HepG2 (cell line): ENCODE results near the gene STEAP2. TPM values are rescaled to one million over a fixed set of nuclear protein-coding genes. Genes with fewer than 3 reads are reported as not detected.
"Not testable (repeated sequence)": the region's sequence is repeated elsewhere in the genome, so short reads cannot be mapped to it uniquely, and the experiment has no call there.

Experiments used
- ATAC-seq: fragments of 200-7000 bp; cut with Tn5 transposase; 3 replicates; pipeline ENCODE4 v1.9.1; 2020; ENCODE audit warnings: mild to moderate bottlenecking, moderate library complexity
- BruUV-seq: library from RNA; stranded (reverse); fragments of 400-500 nt; replicated peaks from 2 replicates; lab custom pipeline; 2021; lab: Mats Ljungman, UMichigan
- CTCF ChIA-PET: fragments of 300-600 bp; formaldehyde crosslinking; extraction: SDS; loops from one replicate; lab custom pipeline; 2021; ENCODE audit warnings: low total read pairs, inconsistent platforms, low intra/inter-chr PET ratio; lab: Yijun Ruan, JAX
- POLR2A ChIA-PET: fragments of 350-600 bp; sonication (Branson Sonifier 250); formaldehyde crosslinking; loops from one replicate; lab custom pipeline; 2020; ENCODE audit warnings: antibody characterized with exemption, inconsistent platforms; lab: Yijun Ruan, JAX
- DNase-seq: peaks from one replicate; pipeline ENCODE4 v3.0.0-alpha.2; 2015; ENCODE audit warnings: low spot score
- FAIRE-seq: peaks from 3 replicates; lab custom pipeline; 2011; peaks lifted over from hg19 to GRCh38; lab: Jason Lieb, UNC
- H2AFZ ChIP-seq: one replicate; pipeline ENCODE4 v1.6.1; 2011; ENCODE audit warnings: low read length, inconsistent platforms
- H3K27ac ChIP-seq: fragments of 300-600 bp; 3 replicates; pipeline ENCODE4 v1.8.0; 2011; ENCODE audit warnings: mixed run types, mild to moderate bottlenecking, mixed read lengths, low read length, inconsistent platforms; ENCODE audit not compliant: insufficient read depth; ENCODE audit errors: extremely low read length
- H3K27me3 ChIP-seq, 2 experiments: fragments of 200-600 bp in 1 of 2; 2 replicates in 1 of 2; 3 replicates in 1 of 2; pipeline versions ENCODE4 v1.6.0 to v1.8.0; 2011; ENCODE audit warnings: low read length in 2 of 2, mild to moderate bottlenecking in 2 of 2, moderate library complexity in 2 of 2, inconsistent platforms in 1 of 2; ENCODE audit not compliant: insufficient read depth in 2 of 2, control insufficient read depth in 1 of 2
- H3K36me3 ChIP-seq, 2 experiments: fragments of 200-600 bp in 1 of 2; replicated peaks in 1 of 2; 2 replicates in 1 of 2; 3 replicates in 1 of 2; pipeline versions ENCODE4 v1.5.1 to v1.8.0; 2011; ENCODE audit warnings: low read length in 2 of 2, inconsistent platforms in 1 of 2; ENCODE audit not compliant: insufficient read depth in 2 of 2, control insufficient read depth in 1 of 2
- H3K4me1 ChIP-seq: 2 replicates; pipeline ENCODE4 v1.5.1; 2012; ENCODE audit warnings: low read length, inconsistent platforms; ENCODE audit not compliant: insufficient read depth
- H3K4me2 ChIP-seq: 2 replicates; pipeline ENCODE4 v1.6.0; 2011; ENCODE audit warnings: low read depth, low read length, inconsistent platforms
- H3K4me3 ChIP-seq, 3 experiments: fragments of 200-600 bp in 1 of 3; sonication (generic), shearing (Covaris generic) in 1 of 3; replicated peaks in 1 of 3; 2 replicates each; pipeline ENCODE4 v1.5.1; 2011 to 2016; ENCODE audit warnings: low read length in 3 of 3, inconsistent platforms in 2 of 3, low read depth in 2 of 3, mild to moderate bottlenecking in 2 of 3, control low read depth in 1 of 3, mixed read lengths in 1 of 3; ENCODE audit not compliant: insufficient read depth in 1 of 3
- H3K79me2 ChIP-seq: one replicate; pipeline ENCODE4 v1.6.1; 2011; ENCODE audit warnings: low read length, inconsistent platforms; ENCODE audit not compliant: insufficient read depth
- H3K9ac ChIP-seq: 2 replicates; pipeline ENCODE4 v1.6.0; 2011; ENCODE audit warnings: mild to moderate bottlenecking, low read depth, low read length, inconsistent platforms; ENCODE audit not compliant: insufficient read depth
- H3K9me3 ChIP-seq: 2 replicates; pipeline ENCODE4 v1.5.1; 2012; ENCODE audit warnings: mild to moderate bottlenecking, low read length
- H4K20me1 ChIP-seq: 2 replicates; pipeline ENCODE4 v1.6.0; 2011; ENCODE audit warnings: inconsistent platforms, mild to moderate bottlenecking, low read length, moderate library complexity; ENCODE audit not compliant: insufficient read depth
- ARNTL ChIP-seq: sonication (generic); formaldehyde crosslinking; IDR thresholded peaks from 2 replicates; pipeline ENCODE4 v1.4.0; 2020; ENCODE audit warnings: mild to moderate bottlenecking, missing genetic modification reagents
- IKZF1 ChIP-seq: fragments of 450-650 bp; IDR thresholded peaks from 2 replicates; pipeline ENCODE4 v1.7.1; 2016
- KAT8 ChIP-seq: IDR thresholded peaks from 2 replicates; pipeline ENCODE4 v1.6.1; 2016; ENCODE audit warnings: missing genetic modification reagents, missing compliant biosample characterization
- MAFG ChIP-seq: sonication (generic); formaldehyde crosslinking; IDR thresholded peaks from 2 replicates; pipeline ENCODE4 v1.5.1; 2020; ENCODE audit warnings: mild to moderate bottlenecking, missing genetic modification reagents
- ZNF232 ChIP-seq: sonication (generic); formaldehyde crosslinking; IDR thresholded peaks from 2 replicates; pipeline ENCODE4 v1.4.0; 2020; ENCODE audit warnings: missing genetic modification reagents, borderline replicate concordance
- ZNF7 ChIP-seq: IDR thresholded peaks from 2 replicates; pipeline ENCODE4 v1.6.1; 2016; ENCODE audit warnings: missing biosample characterization, missing genetic modification reagents
- WGBS: methylation state at CpG from one replicate; pipeline ENCODE4 v1.1.6; 2017; ENCODE audit warnings: low lambda C conversion rate; 5-methylcytosine and 5-hydroxymethylcytosine counted together
- in situ Hi-C: cut with HindIII; loops from 2 replicates; pipeline ENCODE4 v1.10.0; 2017; ENCODE audit warnings: low pct_unique_long_range_greater_than_20kb; ENCODE audit not compliant: extremely low pct_ligation_motif_present
- intact Hi-C: fragments of 100-400 bp; cut with micrococcal nuclease; formaldehyde crosslinking; loops from one replicate; pipeline ENCODE4 v1.10.0; 2022; ENCODE audit not compliant: unreplicated experiment
- polyA plus RNA-seq, 8 experiments: library from polyadenylated mRNA; depleted of rRNA in 3 of 8; stranded (reverse) in 7 of 8; unstranded in 1 of 8; fragments of >200 nt; fragmentation: Illumina TruSeq in 4 of 8; extraction: Trizol in 4 of 8; gene quantifications; 2 replicates each; pipeline versions ENCODE4 v1.2.1 to v1.2.3, GENCODE V29; 2011 to 2016; ENCODE audit warnings: low read depth in 4 of 8, missing spikeins in 1 of 8, mixed read lengths in 1 of 8; ENCODE audit not compliant: insufficient read depth in 1 of 8
- total RNA-seq, 5 experiments: library from RNA; depleted of rRNA; stranded (reverse); fragments of >200 nt; fragmentation: Illumina TruSeq; extraction: Trizol; gene quantifications; 2 replicates each; pipeline ENCODE4 v1.2.3, GENCODE V29; 2016; ENCODE audit warnings: low read depth in 1 of 5

The STEAP2 gene
- total and polyA plus RNA-seq, 2 of the 13 experiments (the other 11 are each of a cell fraction or from before 2014, with no cell fraction given) = 4.3 to 4.4 TPM

DNA sequence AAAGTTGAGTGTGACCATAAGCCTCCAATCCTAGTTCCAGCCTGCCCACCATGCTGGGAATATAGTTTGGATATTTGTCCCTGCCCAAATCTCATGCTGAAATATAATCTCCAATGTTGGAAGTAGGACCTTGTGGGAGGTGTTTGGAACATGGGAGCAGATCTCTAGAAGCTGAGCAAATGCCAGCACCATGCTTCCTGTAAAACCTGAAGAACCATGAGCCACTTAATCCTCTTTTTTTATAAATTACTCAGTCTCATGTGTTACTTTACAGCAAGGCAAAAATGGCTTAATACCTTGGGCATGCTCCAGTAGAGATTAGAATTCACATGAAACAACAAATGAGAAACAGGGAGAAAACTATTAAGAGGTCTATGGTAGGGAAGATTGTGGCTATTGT, 30.1 kb upstream of the STEAP2 start:
- Histone ChIP-seq H3K9ac (no peak overlapping the region), H3K79me2 (no peaks in the 10 kb centered on the region), H3K9me3 (no peaks in the 10 kb centered on the region), H2AFZ (no peak overlapping the region), H3K36me3 (no peaks in the 10 kb centered on the region)
- DNase-seq (no peak), ATAC-seq (no peak)
- TF ChIP-seq ZNF232 (CRISPR knock-in tag) (no peak), KAT8 (CRISPR knock-in tag) (no peak), MAFG (no peak), ZNF7 (no peak), IKZF1 (no peak), ARNTL (CRISPR knock-in tag) (no peak)
- TF ChIP-seq, all 625 proteins: peak for 0
- in situ Hi-C loops (no loop called here), intact Hi-C loops (no loop called here)
- Histone ChIP-seq H3K4me3 (no peak overlapping the region), H4K20me1 (no peaks in the 10 kb centered on the region), H3K4me1 (peaks cover 29% of the 10 kb centered on the region), H3K27me3 (no peaks in the 10 kb centered on the region), H3K4me2 (no peak overlapping the region), H3K27ac (no peak overlapping the region)
- no peak for FAIRE-seq
- no TSS peak for BruUV-seq
- ChIA-PET CTCF (no interaction called here), POLR2A (no interaction called here)

DNA sequence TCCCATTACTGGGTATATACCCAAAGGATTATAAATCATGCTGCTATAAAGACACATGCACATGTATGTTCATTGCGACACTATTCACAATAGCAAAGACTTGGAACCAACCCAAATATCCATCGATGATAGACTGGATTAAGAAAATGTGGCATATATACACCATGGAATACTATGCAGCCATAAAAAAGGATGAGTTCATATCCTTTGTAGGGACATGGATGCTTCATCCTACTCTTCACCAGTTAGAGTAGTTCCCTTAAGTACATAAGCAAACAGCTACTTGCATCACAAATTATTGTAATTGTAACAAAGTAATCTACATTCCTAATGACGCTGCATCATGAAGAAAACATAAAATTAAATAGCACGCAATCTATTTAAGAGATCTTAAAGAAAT, 25.2 kb upstream of the STEAP2 start:
- H3K9ac ChIP-seq, CTCF ChIA-PET, H3K4me2 ChIP-seq, in situ Hi-C loops, H3K27ac ChIP-seq, POLR2A ChIA-PET, H3K79me2 ChIP-seq, H3K27me3 ChIP-seq, H3K4me1 ChIP-seq, H2AFZ ChIP-seq, H3K9me3 ChIP-seq, intact Hi-C loops, DNase-seq, H3K4me3 ChIP-seq, H4K20me1 ChIP-seq, FAIRE-seq, BruUV-seq, ATAC-seq, H3K36me3 ChIP-seq: not testable (repeated sequence)
- whole genome bisulfite sequencing = 69% methylated on average over 4 of the region's 4 CpGs
